IMR-90 (cell line): ENCODE measurements around the gene KIAA0408. TPM values are rescaled to one million over a fixed set of nuclear protein-coding genes. Genes with fewer than 3 reads are reported as not detected.

ENCODE experiments used
- ATAC-seq: fragments of 200-7000 bp; cut with Tn5 transposase; 2 replicates; pipeline ENCODE4 v1.9.1; 2020; ENCODE audit warnings: low read depth, mild to moderate bottlenecking, moderate library complexity
- BruUV-seq: library from RNA; stranded (reverse); fragments of 400-500 nt; replicated peaks from 2 replicates; lab custom pipeline; 2021; lab: Mats Ljungman, UMichigan
- CTCF ChIA-PET: fragments of 300-600 bp; formaldehyde crosslinking; extraction: SDS; loops from one replicate; lab custom pipeline; 2021; ENCODE audit warnings: antibody characterized with exemption; lab: Yijun Ruan, JAX
- POLR2A ChIA-PET: fragments of 300-600 bp; sonication (Branson Sonifier 250); formaldehyde crosslinking; loops from one replicate; lab custom pipeline; 2022; ENCODE audit warnings: antibody characterized with exemption; ENCODE audit not compliant: unreplicated experiment; lab: Charles Lee
- DNase-seq: peaks from one replicate; pipeline ENCODE4 v3.0.0; 2013
- H2AFZ ChIP-seq: replicated peaks from 2 replicates; pipeline ENCODE3; 2013; ENCODE audit warnings: low read length, mild to moderate bottlenecking; ENCODE audit not compliant: poor library complexity
- H2AK5ac ChIP-seq: 2 replicates; pipeline ENCODE4 v1.6.1; 2013; ENCODE audit warnings: low read depth, low read length, inconsistent platforms
- H2AK9ac ChIP-seq: replicated peaks from 2 replicates; pipeline ENCODE3; 2013; ENCODE audit warnings: mild to moderate bottlenecking, low read depth, low read length, moderate library complexity; ENCODE audit not compliant: poor library complexity
- H2BK120ac ChIP-seq: 2 replicates; pipeline ENCODE4 v1.6.1; 2013; ENCODE audit warnings: low read depth, low read length, inconsistent platforms
- H2BK15ac ChIP-seq: 3 replicates; pipeline ENCODE4 v1.6.1; 2013; ENCODE audit warnings: low read depth, low read length, inconsistent platforms
- H2BK20ac ChIP-seq: 2 replicates; pipeline ENCODE4 v1.6.1; 2013; ENCODE audit warnings: low read depth, mild to moderate bottlenecking, inconsistent platforms, low read length, moderate library complexity
- H2BK5ac ChIP-seq: 2 replicates; pipeline ENCODE4 v1.6.1; 2013; ENCODE audit warnings: mild to moderate bottlenecking, low read depth, low read length, inconsistent platforms; ENCODE audit not compliant: poor library complexity, severe bottlenecking
- H3K14ac ChIP-seq: replicated peaks from 2 replicates; pipeline ENCODE4 v1.6.1; 2013; ENCODE audit warnings: low read depth, low read length, inconsistent platforms
- H3K18ac ChIP-seq: 2 replicates; pipeline ENCODE4 v1.6.1; 2013; ENCODE audit warnings: low read depth, low read length, control low read depth
- H3K23ac ChIP-seq: 2 replicates; pipeline ENCODE4 v1.6.1; 2013; ENCODE audit warnings: low read depth, low read length, inconsistent platforms
- H3K27ac ChIP-seq: 2 replicates; pipeline ENCODE4 v1.5.1; 2013; ENCODE audit warnings: mild to moderate bottlenecking, control low read depth, low read length; ENCODE audit not compliant: insufficient read depth
- H3K27me3 ChIP-seq: 2 replicates; pipeline ENCODE4 v1.6.1; 2013; ENCODE audit warnings: low read length; ENCODE audit not compliant: control insufficient read depth, insufficient read depth
- H3K36me3 ChIP-seq: 2 replicates; pipeline ENCODE4 v1.6.1; 2013; ENCODE audit warnings: low read length, mixed read lengths; ENCODE audit not compliant: control insufficient read depth, insufficient read depth
- H3K4ac ChIP-seq: 2 replicates; pipeline ENCODE4 v1.6.1; 2013; ENCODE audit warnings: low read depth, low read length, inconsistent platforms
- H3K4me1 ChIP-seq: 2 replicates; pipeline ENCODE4 v1.6.1; 2013; ENCODE audit warnings: low read length, mixed read lengths; ENCODE audit not compliant: control insufficient read depth, insufficient read depth
- H3K4me2 ChIP-seq: 2 replicates; pipeline ENCODE4 v1.6.1; 2013; ENCODE audit warnings: low read depth, mild to moderate bottlenecking, control low read depth, low read length, moderate library complexity
- H3K4me3 ChIP-seq: 2 replicates; pipeline ENCODE4 v1.5.1; 2013; ENCODE audit warnings: low read depth, mild to moderate bottlenecking, control low read depth, low read length, moderate library complexity; ENCODE audit not compliant: insufficient read depth
- H3K56ac ChIP-seq: 2 replicates; pipeline ENCODE4 v1.6.1; 2013; ENCODE audit warnings: low read length, inconsistent platforms; ENCODE audit not compliant: insufficient read depth; ENCODE audit errors: extremely low read depth
- H3K79me1 ChIP-seq, 2 experiments: 2 replicates each; pipeline ENCODE4 v1.6.1; 2013; ENCODE audit warnings: low read length in 2 of 2, inconsistent platforms in 1 of 2, low read depth in 1 of 2
- H3K9ac ChIP-seq: 2 replicates; pipeline ENCODE4 v1.6.1; 2013; ENCODE audit warnings: low read depth, low read length, control low read depth
- H3K9me1 ChIP-seq: 2 replicates; pipeline ENCODE4 v1.6.1; 2013; ENCODE audit warnings: low read length, inconsistent platforms; ENCODE audit not compliant: insufficient read depth
- H3K9me3 ChIP-seq: 2 replicates; pipeline ENCODE4 v1.6.1; 2013; ENCODE audit warnings: low read length; ENCODE audit not compliant: control insufficient read depth, insufficient read depth
- H4K20me1 ChIP-seq: 2 replicates; pipeline ENCODE4 v1.6.1; 2013; ENCODE audit warnings: low read length, inconsistent platforms; ENCODE audit not compliant: insufficient read depth
- H4K5ac ChIP-seq: 2 replicates; pipeline ENCODE4 v1.6.1; 2013; ENCODE audit warnings: mild to moderate bottlenecking, low read depth, low read length, control low read depth
- H4K8ac ChIP-seq, 2 experiments: 2 replicates each; pipeline ENCODE4 v1.6.1; 2013; ENCODE audit warnings: low read depth in 2 of 2, low read length in 2 of 2, control low read depth in 1 of 2, inconsistent platforms in 1 of 2
- H4K91ac ChIP-seq: 2 replicates; pipeline ENCODE4 v1.6.1; 2013; ENCODE audit warnings: low read depth, low read length, inconsistent platforms; ENCODE audit not compliant: insufficient read depth
- BHLHE40 ChIP-seq: fragments of 150-350 bp; IDR thresholded peaks from 2 replicates; pipeline ENCODE4 v1.6.1; 2016; ENCODE audit warnings: mild to moderate bottlenecking, low read depth, low read length
- CEBPB ChIP-seq: IDR thresholded peaks from 2 replicates; pipeline ENCODE4 v1.6.1; 2012; ENCODE audit warnings: low read depth, low read length, improper control_type of control experiment
- CHD1 ChIP-seq: IDR thresholded peaks from 2 replicates; pipeline ENCODE4 v1.6.1; 2012; ENCODE audit warnings: low read depth, low read length, improper control_type of control experiment
- FOS ChIP-seq: fragments of 150-350 bp; IDR thresholded peaks from 2 replicates; pipeline ENCODE4 v1.6.1; 2016; ENCODE audit warnings: low read depth, low read length
- MAZ ChIP-seq: IDR thresholded peaks from 2 replicates; pipeline ENCODE4 v1.6.1; 2012; ENCODE audit warnings: low read depth, mild to moderate bottlenecking, low read length, improper control_type of control experiment, moderate library complexity, borderline replicate concordance
- MXI1 ChIP-seq: IDR thresholded peaks from 2 replicates; pipeline ENCODE4 v1.6.1; 2012; ENCODE audit warnings: low read depth, mild to moderate bottlenecking, low read length, moderate library complexity, borderline replicate concordance
- POLR2A ChIP-seq: IDR thresholded peaks from 2 replicates; pipeline ENCODE4 v1.6.1; 2012; ENCODE audit warnings: mild to moderate bottlenecking, low read depth, low read length
- RAD21 ChIP-seq: IDR thresholded peaks from 2 replicates; pipeline ENCODE4 v1.6.1; 2012; ENCODE audit warnings: low read length, improper control_type of control experiment
- SMC3 ChIP-seq: fragments of 150-350 bp; IDR thresholded peaks from 2 replicates; pipeline ENCODE4 v1.6.1; 2016; ENCODE audit warnings: low read depth, mild to moderate bottlenecking, antibody characterized with exemption, low read length, moderate library complexity
- WGBS, 2 experiments: methylation state at CpG; one replicate each; pipeline versions ENCODE4 v1.1.5 to v1.1.7; 2013; ENCODE audit warnings: missing lambda C conversion rate in 2 of 2; ENCODE audit not compliant: insufficient read length in 1 of 2; ENCODE audit errors: extremely low coverage in 2 of 2; 5-methylcytosine and 5-hydroxymethylcytosine counted together
- dilution Hi-C: fragments of 300-500 bp; cut with HindIII; formaldehyde crosslinking; loops from one replicate; pipeline ENCODE4 v1.14.3; 2018; ENCODE audit warnings: low sequenced_read_pairs; ENCODE audit not compliant: unreplicated experiment
- in situ Hi-C: fragments of 300-500 bp; cut with MboI; formaldehyde crosslinking; loops from 3 replicates; pipeline ENCODE4 v1.14.3; 2019; ENCODE audit warnings: low sequenced_read_pairs, inconsistent platforms, mixed read lengths
- intact Hi-C: fragments of 100-400 bp; cut with micrococcal nuclease; formaldehyde crosslinking; loops from 2 replicates; pipeline ENCODE4 v1.10.0; 2022
- polyA plus RNA-seq, 3 experiments: library from polyadenylated mRNA; depleted of rRNA; stranded (reverse); fragments of >200 nt; gene quantifications; 2 replicates each; pipeline ENCODE4 v1.2.3, GENCODE V29; 2012; ENCODE audit warnings: low replicate concordance in 1 of 3
- total RNA-seq: library from RNA; depleted of rRNA; stranded (reverse); fragments of >200 nt; gene quantifications from 2 replicates; pipeline ENCODE4 v1.2.3, GENCODE V29; 2012
- TF ChIP-seq, protein P1 (sequence below): conservative IDR thresholded peaks from 2 replicates; pipeline ENCODE4 v1.5.1; 2012; ENCODE audit warnings: mild to moderate bottlenecking, low read depth, low read length, improper control_type of control experiment
- TF ChIP-seq, protein P2 (sequence below): fragments of 150-350 bp; IDR thresholded peaks from 2 replicates; pipeline ENCODE4 v1.6.1; 2016; ENCODE audit warnings: low read depth, mild to moderate bottlenecking, low read length, moderate library complexity, borderline replicate concordance

KIAA0408 gene
- total and polyA plus RNA-seq, 2 of the 4 experiments (the other 2 are of a cell fraction), result 0.90 to 2.9 TPM

DNA sequence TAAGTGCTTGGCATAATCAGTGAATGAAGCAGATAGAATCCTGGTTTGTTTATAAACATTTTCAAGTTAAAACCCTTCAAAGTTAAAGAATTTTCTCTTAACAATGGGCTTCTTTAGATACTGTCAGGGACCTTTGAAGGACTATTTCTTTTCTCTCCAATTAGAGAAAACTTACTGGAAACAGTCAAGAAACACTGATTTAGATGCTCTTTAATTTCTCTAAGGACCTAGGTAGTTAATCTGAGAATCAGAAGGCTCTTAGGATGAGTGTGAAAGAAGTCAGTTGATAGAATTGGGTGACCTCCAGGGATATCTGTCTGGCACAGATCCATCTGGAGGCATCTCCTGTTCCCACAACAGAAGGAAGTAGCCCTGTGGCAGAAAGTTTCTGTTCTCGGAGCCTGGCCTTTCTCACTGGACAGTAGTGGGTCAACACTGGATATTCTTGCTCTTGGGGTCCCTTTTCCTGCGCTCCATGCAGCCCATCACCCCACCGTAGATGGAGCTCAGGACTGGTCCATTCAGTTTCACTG, 22.5 kb downstream of the KIAA0408 start:
- Histone ChIP-seq H2AK9ac (no peak overlapping the region), H3K9ac (no peak overlapping the region), H3K4me1 (peaks cover 1% of the 10 kb centered on the region; the same call in 1 of the 2 replicates), H4K8ac (no peak overlapping the region), H3K27me3 (no peaks in the 10 kb centered on the region), H2AFZ (no peak overlapping the region), H2BK15ac (no peak overlapping the region), H4K5ac (no peak overlapping the region), H4K20me1 (no peaks in the 10 kb centered on the region), H2BK5ac (no peak overlapping the region), H3K4me3 (no peak overlapping the region), H4K91ac (no peak overlapping the region), H3K9me1 (no peaks in the 10 kb centered on the region), H2AK5ac (no peak overlapping the region), H3K36me3 (no peaks in the 10 kb centered on the region), H3K4me2 (no peak overlapping the region), H3K79me1 (no peaks in the 10 kb centered on the region), H2BK120ac (no peak overlapping the region), H3K14ac (no peak overlapping the region), H3K4ac (no peak overlapping the region), H3K18ac (no peak overlapping the region), H3K56ac (no peak overlapping the region), H3K9me3 (no peaks in the 10 kb centered on the region), H2BK20ac (no peak overlapping the region), H3K27ac (no peak overlapping the region), H3K23ac (no peak overlapping the region)
- ATAC-seq (no peak), DNase-seq (no peak)
- intact Hi-C loops, result no loop called here
- POLR2A ChIA-PET, result no interaction called here
- CTCF ChIA-PET, result no interaction called here
- 94% methylated on average over 2 of the region's 3 CpGs; no CpG with 5 or more reads in 1 of the 2 experiments for whole genome bisulfite sequencing, 2 experiments
- in situ Hi-C loops, result no loop called here
- dilution Hi-C loops, result no loop called here
- no TSS peak for BruUV-seq
- TF ChIP-seq BHLHE40 (no peak), CEBPB (no peak), MXI1 (no peak), SMC3 (no peak), RAD21 (no peak), MAZ (no peak), CHD1 (no peak), POLR2A (no peak), FOS (no peak)
- TF ChIP-seq, protein P1, sequence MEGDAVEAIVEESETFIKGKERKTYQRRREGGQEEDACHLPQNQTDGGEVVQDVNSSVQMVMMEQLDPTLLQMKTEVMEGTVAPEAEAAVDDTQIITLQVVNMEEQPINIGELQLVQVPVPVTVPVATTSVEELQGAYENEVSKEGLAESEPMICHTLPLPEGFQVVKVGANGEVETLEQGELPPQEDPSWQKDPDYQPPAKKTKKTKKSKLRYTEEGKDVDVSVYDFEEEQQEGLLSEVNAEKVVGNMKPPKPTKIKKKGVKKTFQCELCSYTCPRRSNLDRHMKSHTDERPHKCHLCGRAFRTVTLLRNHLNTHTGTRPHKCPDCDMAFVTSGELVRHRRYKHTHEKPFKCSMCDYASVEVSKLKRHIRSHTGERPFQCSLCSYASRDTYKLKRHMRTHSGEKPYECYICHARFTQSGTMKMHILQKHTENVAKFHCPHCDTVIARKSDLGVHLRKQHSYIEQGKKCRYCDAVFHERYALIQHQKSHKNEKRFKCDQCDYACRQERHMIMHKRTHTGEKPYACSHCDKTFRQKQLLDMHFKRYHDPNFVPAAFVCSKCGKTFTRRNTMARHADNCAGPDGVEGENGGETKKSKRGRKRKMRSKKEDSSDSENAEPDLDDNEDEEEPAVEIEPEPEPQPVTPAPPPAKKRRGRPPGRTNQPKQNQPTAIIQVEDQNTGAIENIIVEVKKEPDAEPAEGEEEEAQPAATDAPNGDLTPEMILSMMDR, result no peak
- TF ChIP-seq, protein P2, sequence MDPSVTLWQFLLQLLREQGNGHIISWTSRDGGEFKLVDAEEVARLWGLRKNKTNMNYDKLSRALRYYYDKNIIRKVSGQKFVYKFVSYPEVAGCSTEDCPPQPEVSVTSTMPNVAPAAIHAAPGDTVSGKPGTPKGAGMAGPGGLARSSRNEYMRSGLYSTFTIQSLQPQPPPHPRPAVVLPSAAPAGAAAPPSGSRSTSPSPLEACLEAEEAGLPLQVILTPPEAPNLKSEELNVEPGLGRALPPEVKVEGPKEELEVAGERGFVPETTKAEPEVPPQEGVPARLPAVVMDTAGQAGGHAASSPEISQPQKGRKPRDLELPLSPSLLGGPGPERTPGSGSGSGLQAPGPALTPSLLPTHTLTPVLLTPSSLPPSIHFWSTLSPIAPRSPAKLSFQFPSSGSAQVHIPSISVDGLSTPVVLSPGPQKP, result no peak
